BLaER1 treated with 17β-estradiol and CSF1 and Interleukin-3, amounts not matched to agents 10 nM and 100 nM (cell line): ENCODE data around the gene SPIC.
A peak's percentile ranks its signal among the peaks of the same experiment; 100 is the strongest.

Source experiments
- H3K27ac ChIP-seq, 11 experiments: shearing (Covaris generic); formaldehyde crosslinking; 2 replicates each; pipeline ENCODE4 v1.8.1; 2022
- H3K27me3 ChIP-seq, 11 experiments: shearing (Covaris generic); formaldehyde crosslinking; 2 replicates each; pipeline ENCODE4 v1.8.1; 2022
- H3K36me3 ChIP-seq, 11 experiments: shearing (Covaris generic); formaldehyde crosslinking; 2 replicates each; pipeline ENCODE4 v1.8.1; 2022
- H3K4me1 ChIP-seq, 10 experiments: shearing (Covaris generic); formaldehyde crosslinking; 2 replicates each; pipeline ENCODE4 v1.8.1; 2022
- H3K4me2 ChIP-seq, 11 experiments: shearing (Covaris generic); formaldehyde crosslinking; 2 replicates each; pipeline ENCODE4 v1.8.1; 2022
- H3K4me3 ChIP-seq, 10 experiments: shearing (Covaris generic); formaldehyde crosslinking; 2 replicates each; pipeline ENCODE4 v1.8.1; 2022
- H3K9ac ChIP-seq, 11 experiments: shearing (Covaris generic); formaldehyde crosslinking; 2 replicates each; pipeline ENCODE4 v1.8.1; 2022
- H3K9me3 ChIP-seq, 11 experiments: shearing (Covaris generic); formaldehyde crosslinking; replicated peaks in 1 of 11; 2 replicates each; pipeline ENCODE4 v1.8.1; 2022
- H4K20me1 ChIP-seq, 11 experiments: shearing (Covaris generic); formaldehyde crosslinking; 2 replicates each; pipeline ENCODE4 v1.8.1; 2022
- Cebpa-rat ChIP-seq, 11 experiments: shearing (Covaris generic); IDR thresholded peaks; 2 replicates each; pipeline ENCODE4 v1.8.1; 2022

Gene SPIC

GRCh38 chr12:101474711-101475386 is at the start of gene SPIC:
Gene SPIC (plus strand): TSS chr12:101475336. CDS start chr12:101476905, 1,569 bp downstream.
- Histone ChIP-seq H4K20me1 (no peaks in the 10 kb centered on the region), H3K4me1 (no peaks in the 10 kb centered on the region), H3K27me3 (no peaks in the 10 kb centered on the region), H3K36me3 (no peaks in the 10 kb centered on the region), H3K9me3 (no peaks in the 10 kb centered on the region), H3K4me2 (no peak within 1 kb of the TSS), H3K27ac (no peak within 1 kb of the TSS), H3K4me3 (no peak within 1 kb of the TSS), H3K9ac (no peak within 1 kb of the TSS)
- no peak for TF ChIP-seq Cebpa-rat (IDR thresholded peaks at IDR 0.05)

GRCh38 chr12:101430456-101430855 is 44.7 kb upstream of the SPIC start:
- peaks cover 0 to 18% (median 0%) of the 10 kb centered on the region in 10 experiments; a peak in 5 of 20 replicates for H3K4me1 ChIP-seq
- no peak overlapping the region for H3K9ac ChIP-seq
- no peaks in the 10 kb centered on the region for H3K27me3 ChIP-seq
- H3K4me2 ChIP-seq = peak overlapping the region in 2 of 11 experiments; percentile 35 to 58; a peak in 3 of 22 replicates
- H3K4me3 ChIP-seq = no peak overlapping the region
- H4K20me1 ChIP-seq = no peaks in the 10 kb centered on the region
- no peak for TF ChIP-seq Cebpa-rat (IDR thresholded peaks at IDR 0.05)
- no peak overlapping the region for H3K27ac ChIP-seq
- no peaks in the 10 kb centered on the region for H3K36me3 ChIP-seq
- H3K9me3 ChIP-seq = no peaks in the 10 kb centered on the region

- Histone ChIP-seq H3K36me3 (no peaks in the 10 kb centered on the region), H4K20me1 (no peaks in the 10 kb centered on the region), H3K4me1 (peaks cover 0 to 38% (median 0%) of the 10 kb centered on the region in 10 experiments; a peak in 7 of 20 replicates), H3K27ac (no peak overlapping the region), H3K9ac (no peak overlapping the region), H3K27me3 (no peaks in the 10 kb centered on the region), H3K9me3 (no peaks in the 10 kb centered on the region), H3K4me2 (no peak overlapping the region), H3K4me3 (no peak overlapping the region)
- no peak for TF ChIP-seq Cebpa-rat (IDR thresholded peaks at IDR 0.05)
These were observed 39.0 kb upstream of the SPIC start for GRCh38 chr12:101436136-101436535.

- no peaks in the 10 kb centered on the region for H3K9me3 ChIP-seq
- H3K27ac ChIP-seq = peak overlapping the region in 3 of 11 experiments; percentile 20 to 58 (median 28); a peak in 4 of 22 replicates
- H3K4me2 ChIP-seq = peak overlapping the region in 3 of 11 experiments; percentile 66 to 83 (median 80); a peak in 6 of 22 replicates
- no peaks in the 10 kb centered on the region for H3K36me3 ChIP-seq
- TF ChIP-seq Cebpa-rat (IDR thresholded peaks at IDR 0.05) = no peak
- no peaks in the 10 kb centered on the region for H4K20me1 ChIP-seq
- no peaks in the 10 kb centered on the region for H3K27me3 ChIP-seq
- no peak overlapping the region for H3K4me3 ChIP-seq
- peaks cover 0 to 52% (median 0%) of the 10 kb centered on the region in 10 experiments; a peak in 7 of 20 replicates for H3K4me1 ChIP-seq
- H3K9ac ChIP-seq = no peak overlapping the region
These were observed 35.9 kb upstream of the SPIC start for GRCh38 chr12:101439236-101439635.

- H3K9me3 ChIP-seq = no peaks in the 10 kb centered on the region
- no peak overlapping the region for H3K9ac ChIP-seq
- H3K4me1 ChIP-seq = peaks cover 0 to 52% (median 0%) of the 10 kb centered on the region in 10 experiments; a peak in 7 of 20 replicates
- no peaks in the 10 kb centered on the region for H4K20me1 ChIP-seq
- no peak overlapping the region for H3K4me3 ChIP-seq
- TF ChIP-seq Cebpa-rat (IDR thresholded peaks at IDR 0.05) = no peak
- H3K27ac ChIP-seq = peak overlapping the region in 2 of 11 experiments; percentile 28 to 58; a peak in 3 of 22 replicates
- no peaks in the 10 kb centered on the region for H3K36me3 ChIP-seq
- peak overlapping the region in 3 of 11 experiments; percentile 66 to 83 (median 80); a peak in 6 of 22 replicates for H3K4me2 ChIP-seq
- H3K27me3 ChIP-seq = no peaks in the 10 kb centered on the region
These were observed 33.5 kb upstream of the SPIC start for GRCh38 chr12:101441461-101442224.

GRCh38 chr12:101455685-101456084 is 19.5 kb upstream of the SPIC start:
- Histone ChIP-seq H3K9ac (no peak overlapping the region), H3K4me2 (peak overlapping the region; percentile 7 to 55 (median 30); a peak in 15 of 22 replicates), H3K4me1 (peaks cover 4 to 29% (median 20%) of the 10 kb centered on the region in 10 experiments; a peak in 18 of 20 replicates), H3K36me3 (no peaks in the 10 kb centered on the region), H3K27ac (peak overlapping the region in 2 of 11 experiments; percentile 6 to 8; a peak in 1 of 22 replicates), H3K4me3 (peak overlapping the region in 1 of 10 experiments; percentile 0; a peak in 2 of 20 replicates), H4K20me1 (no peaks in the 10 kb centered on the region), H3K27me3 (no peaks in the 10 kb centered on the region), H3K9me3 (peaks cover 7 to 24% (median 18%) of the 10 kb centered on the region in 11 experiments; a peak in 20 of 22 replicates)
- TF ChIP-seq Cebpa-rat (IDR thresholded peaks at IDR 0.05) = no peak

- Histone ChIP-seq H3K36me3 (no peaks in the 10 kb centered on the region), H4K20me1 (no peaks in the 10 kb centered on the region), H3K4me3 (no peak overlapping the region), H3K4me2 (peak overlapping the region in 10 of 11 experiments; percentile 17 to 73 (median 52); a peak in 14 of 22 replicates), H3K27me3 (no peaks in the 10 kb centered on the region), H3K9ac (0 out of 22 replicates have a peak overlapping the region, but pooled peaks of 1 of the 11 experiments have one; percentile 26), H3K4me1 (peaks cover 4 to 31% (median 20%) of the 10 kb centered on the region in 10 experiments; a peak in 18 of 20 replicates), H3K27ac (peak overlapping the region in 4 of 11 experiments; percentile 3 to 59 (median 48); a peak in 7 of 22 replicates), H3K9me3 (peaks cover 7 to 18% (median 16%) of the 10 kb centered on the region in 11 experiments; a peak in 20 of 22 replicates)
- no peak for TF ChIP-seq Cebpa-rat (IDR thresholded peaks at IDR 0.05)
These were observed 15.3 kb upstream of the SPIC start for GRCh38 chr12:101459642-101460346.

- Histone ChIP-seq H3K9me3 (no peaks in the 10 kb centered on the region), H3K27ac (no peak overlapping the region), H3K36me3 (no peaks in the 10 kb centered on the region), H3K4me1 (peaks cover 0 to 10% (median 0%) of the 10 kb centered on the region in 10 experiments; a peak in 2 of 20 replicates), H4K20me1 (no peaks in the 10 kb centered on the region), H3K4me2 (no peak overlapping the region), H3K4me3 (no peak overlapping the region), H3K27me3 (no peaks in the 10 kb centered on the region), H3K9ac (no peak overlapping the region)
- TF ChIP-seq Cebpa-rat (IDR thresholded peaks at IDR 0.05) = no peak
These were observed 6.2 kb upstream of the SPIC start for GRCh38 chr12:101468948-101469347.
